A549 (cell line): ENCODE measurements around the gene EP400.

ENCODE experiments used
- BHLHE40 ChIP-seq: IDR thresholded peaks from 2 replicates; pipeline ENCODE4 v1.6.1; 2012; ENCODE audit warnings: low read depth, low read length, inconsistent platforms
- CHD2 ChIP-seq: fragments of 150-350 bp; IDR thresholded peaks from 2 replicates; pipeline ENCODE4 v1.6.1; 2014; ENCODE audit warnings: low read length; ENCODE audit not compliant: partially characterized antibody
- CTCF ChIP-seq: fragments of >200 bp; sonication (Bioruptor Twin); formaldehyde crosslinking; IDR thresholded peaks from 3 replicates; pipeline ENCODE4 v1.5.1; 2016
- EP300 ChIP-seq, 2 experiments: fragments of >200 bp; sonication (Bioruptor Twin); formaldehyde crosslinking; IDR thresholded peaks; 2 replicates in 1 of 2; 3 replicates in 1 of 2; pipeline ENCODE4 v1.6.1; 2016 to 2017
- JUN ChIP-seq, 2 experiments: fragments of >200 bp; sonication (Bioruptor Twin); formaldehyde crosslinking; IDR thresholded peaks; 2 replicates in 1 of 2; 3 replicates in 1 of 2; pipeline ENCODE4 v1.6.1; 2016 to 2017
- KDM1A ChIP-seq: fragments of 200-600 bp; sonication (generic); IDR thresholded peaks from 2 replicates; pipeline ENCODE4 v1.6.1; 2016; ENCODE audit warnings: low read depth, mild to moderate bottlenecking
- NFE2L2 ChIP-seq: fragments of 150-350 bp; conservative IDR thresholded peaks from 2 replicates; pipeline ENCODE4 v1.6.1; 2014; ENCODE audit warnings: low read length
- POLR2A ChIP-seq: IDR thresholded peaks from 2 replicates; pipeline ENCODE4 v1.6.1; 2012; ENCODE audit warnings: mild to moderate bottlenecking, low read length
- RARB ChIP-seq: fragments of 250-450 bp; sonication (Bioruptor Pico); IDR thresholded peaks from 2 replicates; pipeline ENCODE4 v1.8.0; 2021; ENCODE audit warnings: mild to moderate bottlenecking, moderate library complexity
- RCOR1 ChIP-seq: fragments of 150-350 bp; IDR thresholded peaks from 2 replicates; pipeline ENCODE4 v1.6.1; 2014; ENCODE audit warnings: antibody characterized with exemption, low read length, low read depth
- SMC3 ChIP-seq: fragments of >200 bp; sonication (Bioruptor Twin); formaldehyde crosslinking; IDR thresholded peaks from 3 replicates; pipeline ENCODE4 v1.6.1; 2018; ENCODE audit warnings: inconsistent platforms
- TP53 ChIP-seq: fragments of 250-450 bp; sonication (Bioruptor Pico); IDR thresholded peaks from 2 replicates; pipeline ENCODE4 v1.5.0; 2021; ENCODE audit warnings: mild to moderate bottlenecking, moderate library complexity
- USF2 ChIP-seq: fragments of 450-650 bp; IDR thresholded peaks from 2 replicates; pipeline ENCODE4 v1.6.1; 2014; ENCODE audit warnings: antibody characterized with exemption

DNA sequence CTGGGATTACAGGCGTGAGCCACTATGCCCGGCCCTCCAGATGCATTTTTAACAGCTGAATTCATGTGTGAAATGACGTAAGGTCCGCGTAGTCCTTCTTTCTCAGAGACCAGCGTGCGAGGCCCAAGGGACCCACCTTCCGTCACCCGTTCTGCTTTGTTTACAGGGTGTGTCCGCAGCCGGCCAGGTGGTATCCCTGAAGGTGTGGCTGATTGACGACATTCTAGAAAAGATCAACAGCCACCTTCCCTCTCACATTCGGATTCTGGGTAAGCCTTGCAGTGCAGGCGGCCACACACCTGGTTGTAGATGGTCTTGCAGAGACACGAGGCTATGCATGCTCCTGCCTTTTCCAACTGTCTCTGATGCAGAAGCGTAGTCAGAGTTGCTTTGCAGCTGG lies 10.7 kb upstream of the EP400 start:
- TF ChIP-seq USF2: no peak
- no peak for TF ChIP-seq BHLHE40
- no peak for TF ChIP-seq CTCF
- TF ChIP-seq EP300 (IDR thresholded peaks at IDR 0.05): no peak
- TF ChIP-seq NFE2L2: no peak
- no peak for TF ChIP-seq SMC3
- TF ChIP-seq JUN (IDR thresholded peaks at IDR 0.05): no peak
- no peak for TF ChIP-seq TP53 (CRISPR knock-in tag)
- TF ChIP-seq POLR2A: no peak
- TF ChIP-seq KDM1A: no peak
- TF ChIP-seq CHD2: no peak
- no peak for TF ChIP-seq RARB (CRISPR knock-in tag)
- no peak for TF ChIP-seq RCOR1
